Panc1 (cell line): ENCODE data around the gene KREMEN2.

Source experiments
- CTCF ChIP-seq: fragments of 450-650 bp; IDR thresholded peaks from 2 replicates; pipeline ENCODE4 v1.5.1; 2017; ENCODE audit warnings: mild to moderate bottlenecking
- POLR2AphosphoS5 ChIP-seq: IDR thresholded peaks from 2 replicates; pipeline ENCODE4 v1.6.1; 2012; ENCODE audit warnings: mild to moderate bottlenecking, low read depth, low read length, moderate library complexity
- REST ChIP-seq, 2 experiments: IDR thresholded peaks; 2 replicates each; pipeline ENCODE4 v1.6.1; 2011 to 2012; ENCODE audit warnings: low read depth in 2 of 2, control low read depth in 1 of 2, low read length in 1 of 2, mild to moderate bottlenecking in 1 of 2, moderate library complexity in 1 of 2; ENCODE audit not compliant: insufficient read depth in 1 of 2
- SIN3A ChIP-seq: IDR thresholded peaks from 2 replicates; pipeline ENCODE4 v1.6.1; 2012; ENCODE audit warnings: low read depth, mild to moderate bottlenecking, low read length, moderate library complexity, borderline replicate concordance; ENCODE audit not compliant: insufficient read depth

GRCh38 chr16:2954656-2955381 lies 9.3 kb upstream of the KREMEN2 start:
- no peak for TF ChIP-seq CTCF
- TF ChIP-seq POLR2AphosphoS5 = no peak
- TF ChIP-seq SIN3A = no peak
- TF ChIP-seq REST (IDR thresholded peaks at IDR 0.05; ENCODE audit: insufficient read depth in 1 of 2, low read depth in 2 of 2, low read length in 1 of 2) = no peak
